MCF 10A (cell line): ENCODE measurements around the gene MAST2. TPM values are rescaled to one million over a fixed set of nuclear protein-coding genes. Genes with fewer than 3 reads are reported as not detected.
"Not testable (repeated sequence)": the region's sequence is repeated elsewhere in the genome, so short reads cannot be mapped to it uniquely, and the experiment has no call there.

Source experiments
- BruUV-seq: library from RNA; stranded (reverse); fragments of 400-500 nt; replicated peaks from 2 replicates; lab custom pipeline; 2021; lab: Mats Ljungman, UMichigan
- CTCF ChIA-PET: fragments of 300-600 bp; sonication (Branson Sonifier 250); formaldehyde crosslinking; extraction: SDS; loops from one replicate; lab custom pipeline; 2021; ENCODE audit warnings: antibody characterized with exemption, inconsistent platforms; lab: Yijun Ruan, JAX
- POLR2A ChIA-PET: fragments of 300-600, 350-650 bp; sonication (Branson Sonifier 250); formaldehyde crosslinking; extraction: SDS; loops from one replicate; lab custom pipeline; 2020; ENCODE audit warnings: antibody characterized with exemption, inconsistent platforms; lab: Yijun Ruan, JAX
- DNase-seq: peaks from one replicate; pipeline ENCODE4 v3.0.0-alpha.2; 2018; ENCODE audit not compliant: unreplicated experiment
- H3K27ac Mint-ChIP-seq: one replicate; pipeline ENCODE4 v1.8.0; 2022; ENCODE audit warnings: mild to moderate bottlenecking, low read depth, mixed read lengths; ENCODE audit not compliant: unreplicated experiment
- H3K27me3 Mint-ChIP-seq: one replicate; pipeline ENCODE4 v1.8.0; 2022; ENCODE audit warnings: mixed read lengths; ENCODE audit not compliant: insufficient read depth, unreplicated experiment
- H3K36me3 Mint-ChIP-seq: one replicate; pipeline ENCODE4 v1.8.0; 2022; ENCODE audit warnings: mild to moderate bottlenecking, moderate library complexity, mixed read lengths; ENCODE audit not compliant: insufficient read depth, unreplicated experiment
- H3K4me1 Mint-ChIP-seq: one replicate; pipeline ENCODE4 v1.8.0; 2022; ENCODE audit warnings: mixed read lengths; ENCODE audit not compliant: insufficient read depth, unreplicated experiment
- H3K4me3 Mint-ChIP-seq: one replicate; pipeline ENCODE4 v1.8.0; 2022; ENCODE audit warnings: mild to moderate bottlenecking, moderate library complexity, mixed read lengths; ENCODE audit not compliant: unreplicated experiment
- H3K9me3 Mint-ChIP-seq: one replicate; pipeline ENCODE4 v1.8.0; 2022; ENCODE audit warnings: mixed read lengths; ENCODE audit not compliant: unreplicated experiment
- CTCF ChIP-seq: fragments of 200-600 bp; IDR thresholded peaks from one replicate; pipeline ENCODE4 v1.8.0; 2022; ENCODE audit warnings: antibody characterized with exemption, mild to moderate bottlenecking; ENCODE audit not compliant: unreplicated experiment
- intact Hi-C: fragments of 100-400 bp; cut with micrococcal nuclease; formaldehyde crosslinking; loops from 2 replicates; pipeline ENCODE4 v1.14.1; 2022
- total RNA-seq: library from RNA; stranded (reverse); gene quantifications from 2 replicates; pipeline ENCODE4 v1.2.3, GENCODE V29; 2022

MAST2 gene
- total RNA-seq, 1 experiment from 2014 or later, result 33.3 TPM

GRCh38 chr1:45930258-45931150, 127.1 kb downstream of the MAST2 start:
- TF ChIP-seq CTCF, result no peak
- no peak overlapping the region for H3K4me3 Mint-ChIP-seq
- H3K27ac Mint-ChIP-seq, result no peak overlapping the region
- H3K9me3 Mint-ChIP-seq, result no peaks in the 10 kb centered on the region
- H3K4me1 Mint-ChIP-seq, result peaks cover 8% of the 10 kb centered on the region
- no peaks in the 10 kb centered on the region for H3K36me3 Mint-ChIP-seq
- no TSS peak for BruUV-seq
- intact Hi-C loops, result no loop called here
- CTCF ChIA-PET, result interaction anchor here (0.9 kb wide), 1 partner anchor 26 kb away, joined by 3 read pairs; no protein-coding TSS in a partner anchor
- POLR2A ChIA-PET, result interaction anchor here (0.6 kb wide), 1 partner anchor 408 kb away, joined by 4 read pairs; no protein-coding TSS in a partner anchor
- no peaks in the 10 kb centered on the region for H3K27me3 Mint-ChIP-seq
- no peak for DNase-seq

- CTCF ChIA-PET, H3K27ac Mint-ChIP-seq, H3K36me3 Mint-ChIP-seq, intact Hi-C loops, H3K4me3 Mint-ChIP-seq, BruUV-seq, POLR2A ChIA-PET, H3K4me1 Mint-ChIP-seq, H3K27me3 Mint-ChIP-seq, H3K9me3 Mint-ChIP-seq, DNase-seq: not testable (repeated sequence)
Observed at GRCh38 chr1:45932205-45932604, 128.8 kb downstream of the MAST2 start.

GRCh38 chr1:45934947-45935346, 131.5 kb downstream of the MAST2 start:
- no peak for TF ChIP-seq CTCF
- intact Hi-C loops, result no loop called here
- Mint-ChIP-seq H3K9me3 (no peaks in the 10 kb centered on the region), H3K4me3 (no peak overlapping the region), H3K36me3 (no peaks in the 10 kb centered on the region), H3K27ac (no peak overlapping the region), H3K4me1 (no peaks in the 10 kb centered on the region), H3K27me3 (no peaks in the 10 kb centered on the region)
- no peak for DNase-seq
- BruUV-seq, result no TSS peak
- POLR2A ChIA-PET, result no interaction called here
- CTCF ChIA-PET, result no interaction called here

GRCh38 chr1:45938029-45938428, 134.6 kb downstream of the MAST2 start:
- no peaks in the 10 kb centered on the region for H3K36me3 Mint-ChIP-seq
- H3K27ac Mint-ChIP-seq, result no peak overlapping the region
- H3K9me3 Mint-ChIP-seq, result no peaks in the 10 kb centered on the region
- no peak overlapping the region for H3K4me3 Mint-ChIP-seq
- ChIA-PET POLR2A (no interaction called here), CTCF (no interaction called here)
- TF ChIP-seq CTCF, result no peak
- H3K4me1 Mint-ChIP-seq, result no peaks in the 10 kb centered on the region
- no peak for DNase-seq
- BruUV-seq, result no TSS peak
- intact Hi-C loops, result no loop called here
- H3K27me3 Mint-ChIP-seq, result no peaks in the 10 kb centered on the region
